Osteoblast (primary cell): ENCODE measurements around the gene CD300LD. TPM values are rescaled to one million over a fixed set of nuclear protein-coding genes. Genes with fewer than 3 reads are reported as not detected.

ENCODE experiments used
- DNase-seq: peaks from one replicate; pipeline ENCODE4 v3.0.0; 2011; ENCODE audit warnings: low spot score, mixed read lengths; ENCODE audit not compliant: insufficient read length; ENCODE audit errors: missing footprints
- H2AFZ ChIP-seq: 2 replicates; pipeline ENCODE4 v1.6.0; 2011; ENCODE audit warnings: mild to moderate bottlenecking, low read length
- H3K27ac ChIP-seq: 2 replicates; pipeline ENCODE4 v1.5.1; 2011; ENCODE audit warnings: mild to moderate bottlenecking, low read depth, low read length, moderate library complexity
- H3K27me3 ChIP-seq: 2 replicates; pipeline ENCODE4 v1.6.0; 2012; ENCODE audit warnings: mild to moderate bottlenecking, control low read depth, inconsistent platforms, low read length, moderate library complexity; ENCODE audit not compliant: insufficient read depth
- H3K36me3 ChIP-seq: 2 replicates; pipeline ENCODE4 v1.5.1; 2011; ENCODE audit warnings: mild to moderate bottlenecking, low read length, control low read depth, moderate library complexity; ENCODE audit not compliant: insufficient read depth
- H3K4me1 ChIP-seq: 2 replicates; pipeline ENCODE4 v1.5.1; 2011; ENCODE audit warnings: mild to moderate bottlenecking, low read length, control low read depth, moderate library complexity; ENCODE audit not compliant: insufficient read depth
- H3K4me2 ChIP-seq: 2 replicates; pipeline ENCODE4 v1.6.0; 2011; ENCODE audit warnings: mild to moderate bottlenecking, low read length; ENCODE audit not compliant: insufficient read depth
- H3K4me3 ChIP-seq: fragments of 200-600 bp; sonication (generic); 3 replicates; pipeline ENCODE4 v1.5.1; 2012; ENCODE audit warnings: mild to moderate bottlenecking, low read length, inconsistent platforms; ENCODE audit not compliant: insufficient read depth
- H3K79me2 ChIP-seq: 2 replicates; pipeline ENCODE4 v1.6.0; 2012; ENCODE audit warnings: mild to moderate bottlenecking, low read length, control low read depth, inconsistent platforms; ENCODE audit not compliant: insufficient read depth
- H3K9me3 ChIP-seq: 2 replicates; pipeline ENCODE4 v1.5.1; 2011; ENCODE audit warnings: low read depth, low read length, control low read depth
- H4K20me1 ChIP-seq: 2 replicates; pipeline ENCODE4 v1.6.0; 2012; ENCODE audit warnings: mild to moderate bottlenecking, low read length, control low read depth; ENCODE audit not compliant: insufficient read depth
- total RNA-seq: library from RNA; depleted of rRNA; stranded (reverse); fragments of >200 nt; gene quantifications from 2 replicates; pipeline ENCODE4 v1.2.3, GENCODE V29; 2012
- TF ChIP-seq, protein P1 (sequence below): IDR thresholded peaks from 2 replicates; pipeline ENCODE4 v1.5.1; 2011; ENCODE audit warnings: mild to moderate bottlenecking, low read depth, low read length, moderate library complexity; ENCODE audit errors: extremely low read depth

CD300LD gene
- total RNA-seq, 1 donor: not detected

GRCh38 chr17:74549343-74549742 is 42.7 kb downstream of the CD300LD start:
- peak; percentile 8 for DNase-seq
- Histone ChIP-seq H3K79me2 (no peaks in the 10 kb centered on the region), H2AFZ (no peak overlapping the region), H3K27me3 (peaks cover 7% of the 10 kb centered on the region), H4K20me1 (no peaks in the 10 kb centered on the region), H3K27ac (no peak overlapping the region), H3K36me3 (no peaks in the 10 kb centered on the region), H3K4me3 (no peak overlapping the region), H3K4me1 (no peaks in the 10 kb centered on the region), H3K9me3 (no peaks in the 10 kb centered on the region), H3K4me2 (no peak overlapping the region)
- TF ChIP-seq, protein P1, sequence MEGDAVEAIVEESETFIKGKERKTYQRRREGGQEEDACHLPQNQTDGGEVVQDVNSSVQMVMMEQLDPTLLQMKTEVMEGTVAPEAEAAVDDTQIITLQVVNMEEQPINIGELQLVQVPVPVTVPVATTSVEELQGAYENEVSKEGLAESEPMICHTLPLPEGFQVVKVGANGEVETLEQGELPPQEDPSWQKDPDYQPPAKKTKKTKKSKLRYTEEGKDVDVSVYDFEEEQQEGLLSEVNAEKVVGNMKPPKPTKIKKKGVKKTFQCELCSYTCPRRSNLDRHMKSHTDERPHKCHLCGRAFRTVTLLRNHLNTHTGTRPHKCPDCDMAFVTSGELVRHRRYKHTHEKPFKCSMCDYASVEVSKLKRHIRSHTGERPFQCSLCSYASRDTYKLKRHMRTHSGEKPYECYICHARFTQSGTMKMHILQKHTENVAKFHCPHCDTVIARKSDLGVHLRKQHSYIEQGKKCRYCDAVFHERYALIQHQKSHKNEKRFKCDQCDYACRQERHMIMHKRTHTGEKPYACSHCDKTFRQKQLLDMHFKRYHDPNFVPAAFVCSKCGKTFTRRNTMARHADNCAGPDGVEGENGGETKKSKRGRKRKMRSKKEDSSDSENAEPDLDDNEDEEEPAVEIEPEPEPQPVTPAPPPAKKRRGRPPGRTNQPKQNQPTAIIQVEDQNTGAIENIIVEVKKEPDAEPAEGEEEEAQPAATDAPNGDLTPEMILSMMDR: no peak

- H2AFZ ChIP-seq: no peak overlapping the region
Measured at GRCh38 chr17:74547736-74548135, 44.3 kb downstream of the CD300LD start.

DNA sequence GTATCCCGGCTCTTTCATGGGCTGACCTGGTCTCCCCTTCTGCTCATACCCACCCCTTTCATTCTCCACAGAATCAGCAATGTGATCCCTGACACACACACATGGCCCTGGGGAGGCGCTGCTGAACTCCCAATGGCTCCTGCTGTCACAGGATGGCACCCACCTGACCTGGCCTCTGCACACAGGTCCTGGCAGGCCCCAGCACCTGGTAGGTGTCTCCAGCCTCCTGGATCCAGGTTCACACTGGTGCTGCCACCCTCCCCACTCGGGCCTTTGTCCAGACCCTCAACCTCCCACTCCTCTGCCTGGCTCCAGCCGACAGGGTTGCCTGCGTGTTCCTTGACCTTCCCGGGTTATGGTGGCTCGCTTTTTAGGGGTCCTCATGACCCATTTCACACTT is 44.8 kb downstream of the CD300LD start:
- H3K4me2 ChIP-seq: no peak overlapping the region
- H3K4me3 ChIP-seq: no peak overlapping the region
- H2AFZ ChIP-seq: no peak overlapping the region
- H3K27ac ChIP-seq: no peak overlapping the region
- TF ChIP-seq, protein P1: no peak
- peak; percentile 6 for DNase-seq
- H3K27me3 ChIP-seq: no peaks in the 10 kb centered on the region
- no peaks in the 10 kb centered on the region for H3K36me3 ChIP-seq
- no peaks in the 10 kb centered on the region for H4K20me1 ChIP-seq
- H3K9me3 ChIP-seq: no peaks in the 10 kb centered on the region
- H3K79me2 ChIP-seq: no peaks in the 10 kb centered on the region
- H3K4me1 ChIP-seq: no peaks in the 10 kb centered on the region

More at GRCh38 chr17:74547736-74548135, 44.3 kb downstream of the CD300LD start:
- Histone ChIP-seq H3K27me3 (peaks cover 2% of the 10 kb centered on the region), H3K4me2 (no peak overlapping the region), H3K36me3 (no peaks in the 10 kb centered on the region), H3K79me2 (no peaks in the 10 kb centered on the region), H3K27ac (no peak overlapping the region), H3K4me3 (no peak overlapping the region), H3K4me1 (no peaks in the 10 kb centered on the region), H4K20me1 (no peaks in the 10 kb centered on the region), H3K9me3 (no peaks in the 10 kb centered on the region)
- TF ChIP-seq, protein P1: no peak
- no peak for DNase-seq

DNA sequence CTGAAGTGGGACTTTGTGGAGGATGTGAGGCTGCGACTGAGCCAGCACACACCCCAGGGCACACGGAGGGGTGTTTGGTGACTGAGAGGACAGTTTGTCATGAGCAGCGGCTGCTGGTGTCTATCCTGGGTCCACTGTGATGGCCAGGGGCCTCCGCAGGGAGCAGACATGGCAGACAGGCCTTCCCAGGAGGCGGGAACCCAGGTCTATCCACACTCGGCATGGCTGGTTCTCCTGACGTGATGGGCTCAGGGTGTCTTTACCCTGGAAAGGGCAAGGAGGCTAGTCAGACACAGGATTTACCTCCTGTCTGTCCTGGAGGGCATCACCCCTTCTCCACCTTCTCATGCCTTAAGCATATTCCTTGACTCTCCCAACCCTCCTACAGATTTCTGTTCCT is 45.5 kb downstream of the CD300LD start:
- H3K79me2 ChIP-seq: no peaks in the 10 kb centered on the region
- no peaks in the 10 kb centered on the region for H3K27me3 ChIP-seq
- TF ChIP-seq, protein P1: no peak
- DNase-seq: no peak
- no peak overlapping the region for H3K4me2 ChIP-seq
- no peaks in the 10 kb centered on the region for H3K9me3 ChIP-seq
- H4K20me1 ChIP-seq: no peaks in the 10 kb centered on the region
- H3K4me3 ChIP-seq: no peak overlapping the region
- H2AFZ ChIP-seq: no peak overlapping the region
- H3K27ac ChIP-seq: no peak overlapping the region
- no peaks in the 10 kb centered on the region for H3K36me3 ChIP-seq
- H3K4me1 ChIP-seq: no peaks in the 10 kb centered on the region
